GM12873 (cell line): ENCODE results near the gene MON1B.

Experiments
- CTCF ChIP-seq: IDR thresholded peaks from 2 replicates; pipeline ENCODE4 v1.5.1; 2012; ENCODE audit warnings: low read depth, mild to moderate bottlenecking, moderate library complexity, low read length, control low read depth; ENCODE audit not compliant: insufficient read depth; ENCODE audit errors: missing control alignments

The MON1B gene

GRCh38 chr16:77168901-77169300 lies 22.1 kb upstream of the MON1B start:
- no peak for TF ChIP-seq CTCF

- TF ChIP-seq CTCF = peak; percentile 82
Observed at GRCh38 chr16:77169650-77170236, 21.2 kb upstream of the MON1B start.

GRCh38 chr16:77170805-77171204 lies 20.2 kb upstream of the MON1B start:
- TF ChIP-seq CTCF = no peak

DNA sequence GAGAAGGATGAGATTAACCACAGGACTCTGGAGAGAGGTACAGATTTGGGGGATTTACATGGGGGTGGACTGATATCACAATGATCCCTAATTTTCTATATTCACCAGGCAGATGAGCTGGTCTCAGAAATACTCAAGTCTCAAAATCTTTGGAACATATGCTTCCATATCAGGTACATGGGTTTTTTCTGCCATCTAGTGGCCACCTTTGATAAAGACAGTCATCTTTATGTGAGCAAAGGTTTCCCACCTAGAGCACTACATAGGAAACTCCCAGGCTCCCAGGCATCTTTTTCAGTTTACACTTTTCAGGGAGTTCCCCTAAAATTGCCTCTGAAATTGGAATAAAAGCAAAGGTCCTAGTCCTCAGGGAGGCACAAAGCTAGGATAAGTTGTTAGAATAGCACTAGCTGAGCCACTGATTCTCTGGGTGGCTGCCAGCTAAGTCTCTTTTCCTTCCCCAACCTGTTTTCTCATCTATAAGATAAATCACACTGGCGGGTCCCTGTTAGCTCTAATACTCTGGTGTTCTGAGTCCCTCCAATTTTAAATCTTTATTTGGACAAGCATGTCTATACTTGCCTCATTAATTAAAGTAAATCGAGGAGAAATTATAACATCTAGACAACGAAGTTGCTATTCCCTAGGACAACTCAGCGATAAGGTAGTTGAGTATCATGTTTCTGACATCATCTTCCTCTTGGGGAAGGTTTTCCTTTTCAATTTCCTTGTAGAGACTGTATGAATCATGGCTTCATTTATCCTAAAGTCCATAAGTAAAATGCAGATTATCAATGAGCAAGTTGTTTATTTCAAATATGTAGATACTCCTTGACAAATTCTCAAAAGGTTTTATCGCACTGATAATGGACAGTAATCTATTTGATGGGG lies 19.0 kb upstream of the MON1B start:
- TF ChIP-seq CTCF = peak; percentile 72

DNA sequence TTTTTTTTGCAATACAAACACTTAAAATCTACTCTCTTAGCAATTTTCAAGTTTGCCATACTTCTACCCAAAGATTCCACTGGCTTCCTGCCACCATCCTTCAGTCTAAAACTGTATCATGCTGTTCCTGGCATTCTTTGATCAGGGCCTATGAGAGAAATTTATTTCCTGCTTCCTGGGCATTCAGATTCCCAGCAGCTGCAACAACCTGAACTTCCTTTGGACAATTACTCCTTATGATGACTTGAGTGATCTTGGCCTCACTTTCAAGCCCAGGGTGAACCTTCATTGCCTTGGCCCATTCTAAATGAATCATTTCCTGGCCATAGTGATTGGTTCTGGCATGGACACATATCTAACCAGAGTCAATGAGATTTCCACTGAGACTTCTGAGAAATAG lies 18.0 kb upstream of the MON1B start:
- TF ChIP-seq CTCF = no peak

DNA sequence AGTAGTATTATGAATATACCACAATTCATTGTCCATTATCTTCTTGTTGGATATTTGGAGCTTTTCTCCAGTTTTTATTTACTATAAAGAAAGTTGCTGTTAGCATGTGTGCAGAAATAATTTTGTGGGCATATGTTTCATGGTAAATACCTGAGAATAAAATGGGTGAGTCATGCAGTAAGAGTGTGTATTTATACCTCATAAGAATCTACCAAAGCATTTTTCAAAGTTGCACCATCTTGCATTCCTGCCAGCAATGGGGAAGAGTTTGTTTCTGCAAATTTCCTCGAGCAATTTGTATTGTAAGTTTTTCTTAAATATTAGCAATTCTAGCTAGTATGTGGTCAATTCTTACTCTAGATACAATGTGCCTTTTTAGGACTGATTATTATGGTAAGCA lies 7.9 kb upstream of the MON1B start:
- no peak for TF ChIP-seq CTCF

GRCh38 chr16:77190190-77190477 lies 856 bp upstream of the MON1B start:
- no peak for TF ChIP-seq CTCF
